Measurements from ENCODE around the gene AUP1. TPM values are rescaled to one million over a fixed set of nuclear protein-coding genes. Genes with fewer than 3 reads are reported as not detected.
A peak's percentile ranks its signal among the peaks of the same experiment; 100 is the strongest.

AUP1 gene
- total and polyA plus RNA-seq, 8 donors, result 74.4 to 244 (median 167) TPM

- no peak overlapping the region for H3K27ac ChIP-seq
- peak in 1 of 2 donors; percentile 56 for DNase-seq
- TF ChIP-seq CTCF (IDR thresholded peaks at IDR 0.05) (no peak), POLR2A (IDR thresholded peaks at IDR 0.05) (no peak), POLR2AphosphoS5 (IDR thresholded peaks at IDR 0.05) (no peak), EP300 (IDR thresholded peaks at IDR 0.05) (no peak)
- peaks cover 32 to 39% (median 35%) of the 10 kb centered on the region in 4 donors for H3K4me1 ChIP-seq
- 5 to 14% (median 6%) methylated on average over 26 to 60 of the region's 60 CpGs for WGBS, 5 donors
- intact Hi-C loops (cut with DNase I; ENCODE audit: low total_unique reads), result no loop called here
- H3K4me3 ChIP-seq, result peak overlapping the region; percentile 26 to 55 (median 36)
- H3K36me3 ChIP-seq, result no peaks in the 10 kb centered on the region
- H3K27me3 ChIP-seq, result peaks cover 38 to 100% (median 94%) of the 10 kb centered on the region in 3 donors
- no peaks in the 10 kb centered on the region for H3K9me3 ChIP-seq
These were observed 14.1 kb downstream of the AUP1 start for GRCh38 chr2:74515271-74515980.

- peak within 1 kb of the TSS in 3 of 4 donors; percentile 16 to 55 (median 18) for H3K4me3 ChIP-seq
- peaks cover 32 to 39% (median 35%) of the 10 kb centered on the region in 4 donors for H3K4me1 ChIP-seq
- 3 to 8% (median 4%) methylated on average over 35 to 82 of the region's 82 CpGs for WGBS, 5 donors
- no peak within 1 kb of the TSS for H3K27ac ChIP-seq
- DNase-seq, result no peak
- intact Hi-C loops (cut with DNase I; ENCODE audit: low total_unique reads), result no loop called here
- TF ChIP-seq CTCF (IDR thresholded peaks at IDR 0.05) (no peak), EP300 (IDR thresholded peaks at IDR 0.05) (no peak), POLR2AphosphoS5 (IDR thresholded peaks at IDR 0.05) (no peak)
- no peaks in the 10 kb centered on the region for H3K36me3 ChIP-seq
- no peaks in the 10 kb centered on the region for H3K9me3 ChIP-seq
- H3K27me3 ChIP-seq, result peaks cover 38 to 100% (median 90%) of the 10 kb centered on the region in 3 donors
These were observed 14.9 kb downstream of the AUP1 start, which contains the start of gene TLX2 for GRCh38 chr2:74514368-74515270. Gene TLX2, plus strand, starts transcription at chr2:74514450. Its CDS starts 357 bp downstream, at chr2:74514807.

GRCh38 chr2:74513605-74514367 lies 15.7 kb downstream of the AUP1 start:
- Histone ChIP-seq H3K4me3 (peak overlapping the region in 2 of 4 donors; percentile 18 to 55), H3K27ac (no peak overlapping the region)
- intact Hi-C loops (cut with DNase I; ENCODE audit: low total_unique reads), result no loop called here

GRCh38 chr2:74512744-74513604 lies 16.5 kb downstream of the AUP1 start:
- intact Hi-C loops (cut with DNase I; ENCODE audit: low total_unique reads), result no loop called here
- H3K4me3 ChIP-seq, result no peak overlapping the region

More at GRCh38 chr2:74513605-74514367, 15.7 kb downstream of the AUP1 start:
- Histone ChIP-seq H3K4me1 (peaks cover 32 to 39% (median 35%) of the 10 kb centered on the region in 4 donors), H3K27me3 (peaks cover 38 to 93% (median 82%) of the 10 kb centered on the region in 3 donors), H3K9me3 (no peaks in the 10 kb centered on the region), H3K36me3 (no peaks in the 10 kb centered on the region)
- peak in 1 of 2 donors; percentile 50 for DNase-seq
- WGBS, 5 donors, result 4 to 10% (median 9%) methylated on average over 45 to 50 of the region's 52 CpGs
- TF ChIP-seq POLR2A (IDR thresholded peaks at IDR 0.05) (no peak), EP300 (IDR thresholded peaks at IDR 0.05) (no peak), POLR2AphosphoS5 (IDR thresholded peaks at IDR 0.05) (peak in 1 of 3 donors; percentile 54)

More at GRCh38 chr2:74512744-74513604, 16.5 kb downstream of the AUP1 start:
- no peaks in the 10 kb centered on the region for H3K9me3 ChIP-seq
- peak in 1 of 2 donors; percentile 43 for DNase-seq
- 10 to 19% (median 12%) methylated on average over 14 to 36 of the region's 36 CpGs for WGBS, 5 donors
- H3K36me3 ChIP-seq, result no peaks in the 10 kb centered on the region
- TF ChIP-seq CTCF (IDR thresholded peaks at IDR 0.05) (no peak), EP300 (IDR thresholded peaks at IDR 0.05) (no peak)
- H3K4me1 ChIP-seq, result peaks cover 37 to 45% (median 42%) of the 10 kb centered on the region in 4 donors
- H3K27me3 ChIP-seq, result peaks cover 38 to 91% (median 73%) of the 10 kb centered on the region in 3 donors
- no peak overlapping the region for H3K27ac ChIP-seq

All from stomach (tissue), 9 donors.